Panc1 (cell line): ENCODE measurements around the gene WDR5B. TPM values are rescaled to one million over a fixed set of nuclear protein-coding genes. Genes with fewer than 3 reads are reported as not detected.

Experiments
- ATAC-seq: fragments of 200-7000 bp; cut with Tn5 transposase; 2 replicates; pipeline ENCODE4 v1.9.1; 2020; ENCODE audit warnings: mild to moderate bottlenecking, moderate library complexity
- BruUV-seq: library from RNA; stranded (reverse); fragments of 400-500 nt; replicated peaks from 2 replicates; lab custom pipeline; 2021; lab: Mats Ljungman, UMichigan
- CTCF ChIA-PET: fragments of 300-600 bp; sonication (Branson Sonifier 250); formaldehyde crosslinking; loops from one replicate; lab custom pipeline; 2022; ENCODE audit warnings: antibody characterized with exemption; lab: Charles Lee
- POLR2A ChIA-PET: fragments of 300-600 bp; sonication (Branson Sonifier 250); formaldehyde crosslinking; loops from one replicate; lab custom pipeline; 2022; ENCODE audit warnings: antibody characterized with exemption; lab: Charles Lee
- DNase-seq: peaks from one replicate; pipeline ENCODE4 v3.0.0-alpha.2; 2010; ENCODE audit warnings: low read depth, low spot score
- H3K27ac ChIP-seq: 2 replicates; pipeline ENCODE4 v1.5.1; 2011; ENCODE audit warnings: mild to moderate bottlenecking, low read length, inconsistent platforms
- H3K27me3 ChIP-seq: fragments of 200-500 bp; sonication (Bioruptor generic); 2 replicates; pipeline ENCODE4 v1.6.0; 2014; ENCODE audit warnings: low read length, inconsistent platforms; ENCODE audit not compliant: control insufficient read depth, insufficient read depth
- H3K36me3 ChIP-seq: fragments of 200-500 bp; sonication (Bioruptor generic); 2 replicates; pipeline ENCODE4 v1.5.1; 2014; ENCODE audit warnings: inconsistent platforms, mild to moderate bottlenecking, low read length, moderate library complexity; ENCODE audit not compliant: control insufficient read depth, insufficient read depth
- H3K4me1 ChIP-seq: 2 replicates; pipeline ENCODE4 v1.5.1; 2011; ENCODE audit warnings: inconsistent platforms, mild to moderate bottlenecking, low read length, moderate library complexity; ENCODE audit not compliant: control insufficient read depth, insufficient read depth
- H3K4me3 ChIP-seq, 2 experiments: 2 replicates each; pipeline ENCODE4 v1.5.1; 2011 to 2012; ENCODE audit warnings: low read depth in 2 of 2, low read length in 2 of 2, mild to moderate bottlenecking in 2 of 2, inconsistent platforms in 1 of 2, moderate library complexity in 1 of 2
- H3K9me3 ChIP-seq: fragments of 200-500 bp; sonication (Bioruptor generic); 2 replicates; pipeline ENCODE4 v1.5.1; 2014; ENCODE audit warnings: low read depth, mild to moderate bottlenecking, inconsistent platforms, low read length, moderate library complexity; ENCODE audit not compliant: control insufficient read depth, insufficient read depth
- POLR2AphosphoS5 ChIP-seq: IDR thresholded peaks from 2 replicates; pipeline ENCODE4 v1.6.1; 2012; ENCODE audit warnings: mild to moderate bottlenecking, low read depth, low read length, moderate library complexity
- SIN3A ChIP-seq: IDR thresholded peaks from 2 replicates; pipeline ENCODE4 v1.6.1; 2012; ENCODE audit warnings: low read depth, mild to moderate bottlenecking, low read length, moderate library complexity, borderline replicate concordance; ENCODE audit not compliant: insufficient read depth
- TCF7L2 ChIP-seq: IDR thresholded peaks from 2 replicates; pipeline ENCODE4 v1.6.1; 2011; ENCODE audit warnings: mild to moderate bottlenecking, low read depth, low read length, inconsistent platforms
- in situ Hi-C: cut with HindIII; loops from 2 replicates; pipeline ENCODE4 v1.10.0; 2016; ENCODE audit warnings: low sequenced_read_pairs, low pct_unique_long_range_greater_than_20kb
- intact Hi-C: fragments of 100-400 bp; cut with micrococcal nuclease; formaldehyde crosslinking; loops from one replicate; pipeline ENCODE4 v1.10.0; 2022; ENCODE audit not compliant: unreplicated experiment
- total RNA-seq: library from RNA; stranded (reverse); gene quantifications from one replicate; pipeline ENCODE4 v1.2.1, GENCODE V29; 2021; ENCODE audit not compliant: unreplicated experiment
- TF ChIP-seq, protein P1 (sequence below): fragments of 450-650 bp; IDR thresholded peaks from 2 replicates; pipeline ENCODE4 v1.5.1; 2017; ENCODE audit warnings: mild to moderate bottlenecking
- TF ChIP-seq, protein P2 (sequence below), 2 experiments: IDR thresholded peaks; 2 replicates each; pipeline ENCODE4 v1.6.1; 2011 to 2012; ENCODE audit warnings: low read depth in 2 of 2, control low read depth in 1 of 2, low read length in 1 of 2, mild to moderate bottlenecking in 1 of 2, moderate library complexity in 1 of 2; ENCODE audit not compliant: insufficient read depth in 1 of 2

The WDR5B gene
- total RNA-seq, 1 experiment from 2014 or later: 5.5 TPM

DNA sequence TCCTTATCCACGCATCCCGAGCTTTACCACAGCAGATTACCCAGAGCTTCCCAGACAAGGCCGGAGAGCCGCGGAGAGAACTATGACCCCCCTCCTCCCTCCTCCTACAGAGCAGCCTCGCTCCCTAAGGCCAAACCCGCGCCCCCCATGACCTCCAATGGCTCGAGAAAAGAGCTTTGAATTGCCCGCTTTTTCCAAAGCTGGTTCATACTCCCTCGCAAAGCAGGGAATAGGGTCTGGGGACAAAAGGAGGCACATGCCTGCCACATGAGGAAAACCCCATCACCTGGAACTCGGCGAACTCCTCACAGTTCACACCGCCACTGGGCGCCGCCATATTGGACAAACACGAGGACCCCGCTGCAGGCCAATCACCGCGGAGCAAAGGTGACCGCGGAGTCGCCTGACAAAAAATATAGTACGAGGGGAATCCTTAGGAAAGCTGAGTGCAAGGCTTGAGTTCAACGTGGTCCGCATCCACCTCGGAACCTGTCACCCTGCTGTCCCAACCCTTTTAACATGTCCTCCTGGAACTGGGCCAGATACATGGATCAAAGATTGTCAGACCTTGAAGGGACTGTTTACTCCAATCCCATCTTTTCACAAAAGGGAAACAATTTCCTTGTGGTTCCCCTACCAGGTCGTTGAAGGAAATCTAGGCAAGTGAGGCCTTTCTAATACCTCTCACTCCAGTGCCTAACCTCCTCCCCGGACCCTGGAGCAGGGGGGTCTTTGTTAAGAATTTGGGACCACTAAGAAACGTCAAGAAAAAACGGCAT, 32.8 kb downstream of the WDR5B start, which contains the start of gene MIX23:
Gene MIX23, minus strand, starts transcription at position 344 of the 779 bp plus-strand sequence. Its CDS starts 7 bp downstream, at position 337.
- POLR2A ChIA-PET: interaction anchor here (0.6 to 0.7 kb wide), 2 partner anchors 17 to 314 kb away, joined by 3 to 4 read pairs; no protein-coding TSS in a partner anchor
- Histone ChIP-seq H3K27ac (peak within 1 kb of the TSS; percentile 94), H3K27me3 (no peaks in the 10 kb centered on the region), H3K4me1 (peaks cover 5% of the 10 kb centered on the region; the same call in 1 of the 2 replicates), H3K36me3 (peaks cover 3% of the 10 kb centered on the region; the same call in 1 of the 2 replicates), H3K4me3 (peak within 1 kb of the TSS; percentile 66 to 93), H3K9me3 (no peaks in the 10 kb centered on the region)
- TF ChIP-seq SIN3A (peak; percentile 85; the same call in 1 of the 2 replicates), POLR2AphosphoS5 (peak; percentile 96), TCF7L2 (peak; percentile 52; the same call in 1 of the 2 replicates)
- TF ChIP-seq, protein P1, sequence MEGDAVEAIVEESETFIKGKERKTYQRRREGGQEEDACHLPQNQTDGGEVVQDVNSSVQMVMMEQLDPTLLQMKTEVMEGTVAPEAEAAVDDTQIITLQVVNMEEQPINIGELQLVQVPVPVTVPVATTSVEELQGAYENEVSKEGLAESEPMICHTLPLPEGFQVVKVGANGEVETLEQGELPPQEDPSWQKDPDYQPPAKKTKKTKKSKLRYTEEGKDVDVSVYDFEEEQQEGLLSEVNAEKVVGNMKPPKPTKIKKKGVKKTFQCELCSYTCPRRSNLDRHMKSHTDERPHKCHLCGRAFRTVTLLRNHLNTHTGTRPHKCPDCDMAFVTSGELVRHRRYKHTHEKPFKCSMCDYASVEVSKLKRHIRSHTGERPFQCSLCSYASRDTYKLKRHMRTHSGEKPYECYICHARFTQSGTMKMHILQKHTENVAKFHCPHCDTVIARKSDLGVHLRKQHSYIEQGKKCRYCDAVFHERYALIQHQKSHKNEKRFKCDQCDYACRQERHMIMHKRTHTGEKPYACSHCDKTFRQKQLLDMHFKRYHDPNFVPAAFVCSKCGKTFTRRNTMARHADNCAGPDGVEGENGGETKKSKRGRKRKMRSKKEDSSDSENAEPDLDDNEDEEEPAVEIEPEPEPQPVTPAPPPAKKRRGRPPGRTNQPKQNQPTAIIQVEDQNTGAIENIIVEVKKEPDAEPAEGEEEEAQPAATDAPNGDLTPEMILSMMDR: no peak
- TF ChIP-seq, protein P2, sequence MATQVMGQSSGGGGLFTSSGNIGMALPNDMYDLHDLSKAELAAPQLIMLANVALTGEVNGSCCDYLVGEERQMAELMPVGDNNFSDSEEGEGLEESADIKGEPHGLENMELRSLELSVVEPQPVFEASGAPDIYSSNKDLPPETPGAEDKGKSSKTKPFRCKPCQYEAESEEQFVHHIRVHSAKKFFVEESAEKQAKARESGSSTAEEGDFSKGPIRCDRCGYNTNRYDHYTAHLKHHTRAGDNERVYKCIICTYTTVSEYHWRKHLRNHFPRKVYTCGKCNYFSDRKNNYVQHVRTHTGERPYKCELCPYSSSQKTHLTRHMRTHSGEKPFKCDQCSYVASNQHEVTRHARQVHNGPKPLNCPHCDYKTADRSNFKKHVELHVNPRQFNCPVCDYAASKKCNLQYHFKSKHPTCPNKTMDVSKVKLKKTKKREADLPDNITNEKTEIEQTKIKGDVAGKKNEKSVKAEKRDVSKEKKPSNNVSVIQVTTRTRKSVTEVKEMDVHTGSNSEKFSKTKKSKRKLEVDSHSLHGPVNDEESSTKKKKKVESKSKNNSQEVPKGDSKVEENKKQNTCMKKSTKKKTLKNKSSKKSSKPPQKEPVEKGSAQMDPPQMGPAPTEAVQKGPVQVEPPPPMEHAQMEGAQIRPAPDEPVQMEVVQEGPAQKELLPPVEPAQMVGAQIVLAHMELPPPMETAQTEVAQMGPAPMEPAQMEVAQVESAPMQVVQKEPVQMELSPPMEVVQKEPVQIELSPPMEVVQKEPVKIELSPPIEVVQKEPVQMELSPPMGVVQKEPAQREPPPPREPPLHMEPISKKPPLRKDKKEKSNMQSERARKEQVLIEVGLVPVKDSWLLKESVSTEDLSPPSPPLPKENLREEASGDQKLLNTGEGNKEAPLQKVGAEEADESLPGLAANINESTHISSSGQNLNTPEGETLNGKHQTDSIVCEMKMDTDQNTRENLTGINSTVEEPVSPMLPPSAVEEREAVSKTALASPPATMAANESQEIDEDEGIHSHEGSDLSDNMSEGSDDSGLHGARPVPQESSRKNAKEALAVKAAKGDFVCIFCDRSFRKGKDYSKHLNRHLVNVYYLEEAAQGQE (IDR thresholded peaks at IDR 0.05; ENCODE audit: insufficient read depth in 1 of 2, low read depth in 2 of 2, low read length in 1 of 2): no peak
- intact Hi-C loops (loop anchor here (10.0 kb wide), 1 partner anchor 548 kb away; the partner anchor contains the start of genes EAF2 and IQCB1), in situ Hi-C loops (no loop called here)
- ATAC-seq: peak; percentile 79
- CTCF ChIA-PET: no interaction called here
- peak; percentile 74 for DNase-seq
- no TSS peak for BruUV-seq

DNA sequence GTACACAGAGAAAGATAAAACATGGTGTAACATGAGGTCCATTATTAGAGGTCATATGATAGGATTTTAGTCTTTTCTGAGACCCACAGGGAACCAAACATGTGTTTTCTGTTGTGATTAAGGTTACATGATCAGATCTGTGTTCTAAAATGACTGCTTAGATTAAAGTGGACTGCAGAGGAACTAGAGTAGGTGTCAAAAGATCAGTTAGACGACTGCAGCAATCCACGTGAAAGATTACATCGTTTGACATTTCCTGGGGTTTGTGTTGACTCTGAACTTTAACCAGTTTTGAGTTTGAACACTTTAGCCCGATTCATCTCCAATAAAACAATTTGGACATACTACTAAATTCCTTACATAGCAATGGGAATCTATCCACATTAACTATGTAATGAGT, 37.9 kb downstream of the WDR5B start:
- in situ Hi-C loops: no loop called here
- Histone ChIP-seq H3K4me1 (peaks cover 5% of the 10 kb centered on the region; the same call in 1 of the 2 replicates), H3K36me3 (peaks cover 3% of the 10 kb centered on the region; the same call in 1 of the 2 replicates), H3K9me3 (no peaks in the 10 kb centered on the region), H3K4me3 (no peak overlapping the region), H3K27me3 (no peaks in the 10 kb centered on the region), H3K27ac (no peak overlapping the region)
- intact Hi-C loops: no loop called here
- BruUV-seq: no TSS peak
- DNase-seq (no peak), ATAC-seq (no peak)
- POLR2A ChIA-PET: no interaction called here
- CTCF ChIA-PET: no interaction called here
- TF ChIP-seq POLR2AphosphoS5: no peak
- TF ChIP-seq, protein P2 (IDR thresholded peaks at IDR 0.05; ENCODE audit: insufficient read depth in 1 of 2, low read depth in 2 of 2, low read length in 1 of 2): no peak
- TF ChIP-seq SIN3A: no peak
- no peak for TF ChIP-seq TCF7L2
- TF ChIP-seq, protein P1: no peak
